A549 treated with AZD2906 at 1 μM for 4 hours (cell line): ENCODE data around the gene EFNB3. TPM values are rescaled to one million over a fixed set of nuclear protein-coding genes. Genes with fewer than 3 reads are reported as not detected.

Source experiments
- total RNA-seq: library from RNA; stranded (reverse); fragments of 200-300 nt; extraction: Qiagen RNA extraction; gene quantifications from 5 replicates; pipeline ENCODE4 v1.2.3, GENCODE V29; 2022

EFNB3 gene, protein sequence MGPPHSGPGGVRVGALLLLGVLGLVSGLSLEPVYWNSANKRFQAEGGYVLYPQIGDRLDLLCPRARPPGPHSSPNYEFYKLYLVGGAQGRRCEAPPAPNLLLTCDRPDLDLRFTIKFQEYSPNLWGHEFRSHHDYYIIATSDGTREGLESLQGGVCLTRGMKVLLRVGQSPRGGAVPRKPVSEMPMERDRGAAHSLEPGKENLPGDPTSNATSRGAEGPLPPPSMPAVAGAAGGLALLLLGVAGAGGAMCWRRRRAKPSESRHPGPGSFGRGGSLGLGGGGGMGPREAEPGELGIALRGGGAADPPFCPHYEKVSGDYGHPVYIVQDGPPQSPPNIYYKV
- total RNA-seq, result 1.2 to 1.6 TPM (median 1.3 TPM) in 5 replicates

DNA sequence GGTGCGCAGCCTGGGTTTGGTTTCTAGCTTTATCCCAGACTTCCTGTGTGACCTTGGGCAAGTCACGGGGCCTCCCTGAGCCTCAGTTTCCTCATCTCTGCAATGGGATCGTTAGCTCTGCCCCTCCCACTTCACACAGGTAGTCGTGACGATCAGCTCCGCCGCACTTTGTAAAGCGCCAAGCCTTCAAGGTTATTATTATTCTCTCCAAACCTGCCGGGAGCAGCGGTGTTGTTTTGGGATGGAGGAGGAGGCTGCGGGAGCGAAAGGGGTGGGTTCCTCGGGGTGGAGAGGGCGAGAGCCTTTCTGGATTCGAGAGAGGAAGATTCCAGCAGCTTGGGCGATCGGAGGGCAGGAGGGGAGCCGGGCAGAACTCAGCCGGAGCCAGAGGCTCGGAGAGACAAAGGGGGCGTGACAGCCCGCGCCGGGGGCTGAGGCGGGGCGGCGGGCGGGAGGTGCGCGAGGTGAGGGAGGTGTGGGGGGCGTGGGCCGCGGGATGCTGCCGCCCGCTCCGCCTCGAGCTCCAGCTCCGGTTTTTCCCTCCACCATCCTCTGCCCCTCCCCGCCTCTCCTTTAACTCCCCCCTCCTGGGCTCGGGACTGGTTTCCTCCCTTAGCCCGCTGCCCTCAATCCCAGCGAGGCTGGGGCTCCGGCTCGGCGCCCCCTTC lies at the start of gene EFNB3:
Gene EFNB3 (plus strand): TSS at position 602 of the 668 bp plus-strand sequence. CDS start 397 bp downstream, outside the sequence.

DNA sequence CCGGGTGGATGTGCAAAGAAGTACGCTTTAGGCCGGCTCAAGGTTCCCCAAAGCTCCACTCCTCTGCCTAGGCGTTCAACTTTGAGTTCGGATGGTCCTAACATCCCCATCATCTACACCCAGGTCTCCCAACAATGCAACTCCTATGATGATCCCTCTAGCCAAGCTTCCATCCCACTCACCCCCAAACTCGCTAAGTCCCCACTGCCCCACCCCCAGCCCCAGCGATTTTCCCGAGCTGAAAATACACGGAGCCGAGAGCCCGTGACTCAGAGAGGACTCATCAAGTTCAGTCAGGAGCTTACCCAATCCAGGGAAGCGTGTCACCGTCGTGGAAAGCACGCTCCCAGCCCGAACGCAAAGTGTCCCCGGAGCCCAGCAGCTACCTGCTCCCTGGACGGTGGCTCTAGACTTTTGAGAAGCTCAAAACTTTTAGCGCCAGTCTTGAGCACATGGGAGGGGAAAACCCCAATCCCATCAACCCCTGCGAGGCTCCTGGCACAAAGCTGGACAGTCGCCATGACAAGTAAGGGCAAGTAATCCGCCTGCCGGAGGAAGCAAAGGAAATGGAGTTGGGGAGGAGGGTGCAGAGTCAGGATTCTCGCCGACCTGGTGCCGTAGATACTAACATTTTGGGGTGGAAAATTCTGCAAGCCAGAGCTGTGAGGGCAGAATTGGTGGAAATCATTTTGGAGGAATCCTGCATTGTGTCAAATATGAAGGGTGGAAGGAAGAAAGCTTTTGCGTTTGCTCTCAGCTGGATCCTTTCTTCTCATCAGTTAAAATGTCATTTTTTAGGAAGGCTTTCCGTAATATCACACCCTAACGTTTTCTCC lies 17.7 kb upstream of the EFNB3 start, which contains the start of gene TP53:
Gene TP53 (minus strand): TSS at position 419 of the 836 bp plus-strand sequence. CDS start 10,896 bp downstream, outside the sequence.

DNA sequence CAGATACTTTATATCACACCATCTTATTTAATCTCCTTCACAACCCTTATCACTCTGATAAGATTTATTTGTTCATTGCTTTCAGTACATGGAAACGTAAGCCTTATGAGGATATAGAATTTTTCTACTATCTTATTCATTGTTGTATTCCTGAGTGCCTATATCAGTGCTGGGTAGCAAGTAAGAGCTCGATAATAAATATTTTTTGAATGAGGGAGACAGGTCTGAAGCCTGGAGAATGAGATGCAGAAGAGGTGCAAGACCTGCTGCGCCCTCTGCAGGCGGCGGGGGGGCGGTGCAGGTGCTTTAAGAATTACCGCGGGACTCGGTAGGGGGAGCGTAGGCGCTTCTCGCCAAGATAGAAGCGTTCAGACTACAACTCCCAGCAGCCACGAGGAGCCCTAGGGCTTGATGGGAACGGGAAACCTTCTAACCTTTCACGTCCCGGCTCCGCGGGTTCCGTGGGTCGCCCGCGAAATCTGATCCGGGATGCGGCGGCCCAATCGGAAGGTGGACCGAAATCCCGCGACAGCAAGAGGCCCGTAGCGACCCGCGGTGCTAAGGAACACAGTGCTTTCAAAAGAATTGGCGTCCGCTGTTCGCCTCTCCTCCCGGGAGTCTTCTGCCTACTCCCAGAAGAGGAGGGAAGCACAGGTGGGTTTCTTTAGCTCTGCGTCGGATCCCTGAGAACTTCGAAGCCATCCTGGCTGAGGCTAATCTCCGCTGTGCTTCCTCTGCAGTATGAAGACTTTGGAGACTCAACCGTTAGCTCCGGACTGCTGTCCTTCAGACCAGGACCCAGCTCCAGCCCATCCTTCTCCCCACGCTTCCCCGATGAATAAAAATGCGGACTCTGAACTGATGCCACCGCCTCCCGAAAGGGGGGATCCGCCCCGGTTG lies 16.8 kb upstream of the EFNB3 start, which contains the start of gene WRAP53:
Gene WRAP53 (plus strand): TSS at position 570 of the 900 bp plus-strand sequence. CDS start 172 bp downstream, at position 742.

DNA sequence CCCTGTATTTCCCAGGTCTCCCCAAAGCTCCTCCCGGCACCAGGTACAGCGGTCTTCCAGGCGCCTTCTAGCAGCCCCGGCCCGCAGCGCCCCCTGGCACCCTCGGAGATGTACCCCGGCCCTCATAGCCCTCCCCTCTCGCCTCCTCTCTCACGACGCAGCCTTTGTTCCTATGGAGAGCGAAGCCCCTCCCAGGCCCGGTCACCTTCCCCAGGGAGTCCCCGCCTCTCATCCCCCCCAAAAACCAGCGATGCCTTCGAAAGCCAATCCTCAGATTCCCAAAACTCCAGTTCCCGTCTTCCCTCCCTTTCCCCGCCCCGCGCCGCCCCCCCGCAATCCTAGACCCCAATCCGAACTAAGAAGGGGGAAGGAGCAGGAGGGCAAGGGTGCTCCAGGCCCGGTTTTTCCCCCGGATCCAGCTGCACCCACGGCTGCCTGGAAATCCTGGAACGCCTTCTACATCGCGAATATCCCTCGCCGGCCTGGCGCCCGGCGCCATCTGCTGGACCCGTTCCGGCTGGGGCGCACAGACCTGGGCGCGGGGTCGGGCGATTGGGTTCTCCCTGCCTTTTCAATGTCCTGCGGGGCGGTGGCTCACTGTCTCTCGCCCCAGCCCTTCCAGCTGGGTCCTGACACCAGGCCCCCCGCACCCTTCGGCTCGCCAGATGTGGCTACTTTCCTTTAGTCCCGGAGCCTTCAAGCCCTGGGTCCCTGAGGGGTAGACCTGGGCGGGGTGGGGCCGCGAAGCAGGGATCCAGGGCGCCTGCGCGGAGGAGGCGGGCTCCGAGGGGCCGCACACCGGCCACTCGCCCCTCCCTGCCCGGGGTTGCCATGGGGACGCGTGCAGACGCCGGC lies 12.1 kb downstream of the EFNB3 start, which contains the start of gene DNAH2:
Gene DNAH2 (plus strand): TSS at position 844 of the 855 bp plus-strand sequence. CDS start 1,991 bp downstream, outside the sequence.

Other genes with a start within 250 kb of the EFNB3 start
- 21.0 to 25.5 TPM (median 24.1 TPM) in 5 replicates for gene ZBTB4, start 225.6 kb upstream of the EFNB3 start, total RNA-seq
- not detected in 5 replicates for gene SLC35G6, start 223.8 kb upstream of the EFNB3 start, total RNA-seq
- 72.5 to 86.2 TPM (median 79.8 TPM) in 5 replicates for gene POLR2A, start 220.8 kb upstream of the EFNB3 start, total RNA-seq
- gene TNFSF12, start 156.1 kb upstream of the EFNB3 start, total RNA-seq, result 8.2 to 13.3 TPM (median 13.0 TPM) in 5 replicates
- 0.49 to 1.1 TPM (median 0.68 TPM) in 5 replicates for gene TNFSF13, start 146.5 kb upstream of the EFNB3 start, total RNA-seq
- 84.9 to 95.8 TPM (median 95.7 TPM) in 5 replicates for gene SENP3, start 143.3 kb upstream of the EFNB3 start, total RNA-seq
- gene CD68, start 125.6 kb upstream of the EFNB3 start, total RNA-seq, result 27.0 to 34.4 TPM (median 31.4 TPM) in 5 replicates
- 111 to 143 TPM (median 116 TPM) in 5 replicates for gene MPDU1, start 121.3 kb upstream of the EFNB3 start, total RNA-seq
- 0.16 to 0.52 TPM (median 0.31 TPM) in 5 replicates for gene SOX15, start 115.1 kb upstream of the EFNB3 start, total RNA-seq
- gene FXR2, start 90.3 kb upstream of the EFNB3 start, total RNA-seq, result 47.5 to 56.4 TPM (median 54.2 TPM) in 5 replicates
- gene SAT2, start 77.4 kb upstream of the EFNB3 start, total RNA-seq, result 60.3 to 85.9 TPM (median 73.8 TPM) in 5 replicates
- gene SHBG, start 75.1 kb upstream of the EFNB3 start, total RNA-seq, result 0.45 to 0.90 TPM (median 0.73 TPM) in 5 replicates
- 0.15 to 0.33 TPM (median 0.22 TPM) in 5 replicates for gene ATP1B2, start 54.3 kb upstream of the EFNB3 start, total RNA-seq
- 42.0 to 45.0 TPM (median 44.1 TPM) in 5 replicates for gene TP53, start 17.7 kb upstream of the EFNB3 start, total RNA-seq
- 31.4 to 42.9 TPM (median 39.7 TPM) in 5 replicates for gene WRAP53, start 16.7 kb upstream of the EFNB3 start, total RNA-seq
- gene DNAH2, start 12.5 kb downstream of the EFNB3 start, total RNA-seq, result 0.02 to 0.05 TPM (median 0.03 TPM) in 5 replicates
- gene KDM6B, start 129.0 kb downstream of the EFNB3 start, total RNA-seq, result 11.9 to 15.7 TPM (median 13.1 TPM) in 5 replicates
- 0.20 to 0.89 TPM (median 0.71 TPM) in 5 replicates for gene TMEM88, start 149.9 kb downstream of the EFNB3 start, total RNA-seq
- gene NAA38, start 152.4 kb downstream of the EFNB3 start, total RNA-seq, result 161 to 242 TPM (median 226 TPM) in 5 replicates
- gene CYB5D1, start 152.8 kb downstream of the EFNB3 start, total RNA-seq, result 17.9 to 20.5 TPM (median 18.6 TPM) in 5 replicates
- 54.9 to 60.9 TPM (median 60.5 TPM) in 5 replicates for gene CHD3, start 183.6 kb downstream of the EFNB3 start, total RNA-seq
- 1.4 to 1.8 TPM (median 1.5 TPM) in 5 replicates for gene RNF227, start 211.1 kb downstream of the EFNB3 start, total RNA-seq
- gene KCNAB3, start 224.7 kb downstream of the EFNB3 start, total RNA-seq, result 1.3 to 3.3 TPM (median 2.2 TPM) in 5 replicates
- gene TRAPPC1, start 226.7 kb downstream of the EFNB3 start, total RNA-seq, result 325 to 343 TPM (median 332 TPM) in 5 replicates
- gene CNTROB, start 227.0 kb downstream of the EFNB3 start, total RNA-seq, result 37.9 to 48.3 TPM (median 41.6 TPM) in 5 replicates